ENCODE measurements around the gene PPP1R1B.

The PPP1R1B gene

DNA sequence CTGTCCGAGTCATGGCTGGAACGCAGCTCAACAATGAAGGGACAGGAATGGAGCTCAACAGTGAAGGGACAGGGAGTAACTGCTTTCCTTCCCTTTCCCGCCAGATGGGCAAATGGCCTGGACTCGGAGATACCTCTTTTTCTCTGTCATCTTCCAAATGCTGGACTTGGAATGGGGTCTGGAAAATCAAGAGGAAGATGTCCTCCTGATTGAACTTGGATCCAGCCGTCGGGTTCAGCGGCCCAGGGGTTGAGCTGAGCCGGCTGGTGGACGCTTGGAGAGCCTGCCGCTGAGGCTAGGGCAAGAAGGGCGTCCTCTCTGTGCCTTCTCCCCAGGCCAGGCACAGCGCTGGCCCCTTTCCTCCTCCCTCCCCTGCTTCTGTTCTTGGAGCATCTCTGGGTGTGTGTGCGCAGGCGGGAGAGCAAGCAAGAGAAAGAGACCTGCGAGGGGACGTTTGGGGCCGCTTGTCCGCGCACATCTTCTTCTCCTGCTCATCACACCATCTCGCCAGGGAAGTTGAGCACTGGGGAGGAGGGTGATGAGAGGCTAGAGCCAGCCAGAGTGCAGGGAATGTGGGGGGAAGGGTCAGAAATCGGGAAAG, 25.7 kb upstream of the PPP1R1B start:
- no peak for DNase-seq

DNA sequence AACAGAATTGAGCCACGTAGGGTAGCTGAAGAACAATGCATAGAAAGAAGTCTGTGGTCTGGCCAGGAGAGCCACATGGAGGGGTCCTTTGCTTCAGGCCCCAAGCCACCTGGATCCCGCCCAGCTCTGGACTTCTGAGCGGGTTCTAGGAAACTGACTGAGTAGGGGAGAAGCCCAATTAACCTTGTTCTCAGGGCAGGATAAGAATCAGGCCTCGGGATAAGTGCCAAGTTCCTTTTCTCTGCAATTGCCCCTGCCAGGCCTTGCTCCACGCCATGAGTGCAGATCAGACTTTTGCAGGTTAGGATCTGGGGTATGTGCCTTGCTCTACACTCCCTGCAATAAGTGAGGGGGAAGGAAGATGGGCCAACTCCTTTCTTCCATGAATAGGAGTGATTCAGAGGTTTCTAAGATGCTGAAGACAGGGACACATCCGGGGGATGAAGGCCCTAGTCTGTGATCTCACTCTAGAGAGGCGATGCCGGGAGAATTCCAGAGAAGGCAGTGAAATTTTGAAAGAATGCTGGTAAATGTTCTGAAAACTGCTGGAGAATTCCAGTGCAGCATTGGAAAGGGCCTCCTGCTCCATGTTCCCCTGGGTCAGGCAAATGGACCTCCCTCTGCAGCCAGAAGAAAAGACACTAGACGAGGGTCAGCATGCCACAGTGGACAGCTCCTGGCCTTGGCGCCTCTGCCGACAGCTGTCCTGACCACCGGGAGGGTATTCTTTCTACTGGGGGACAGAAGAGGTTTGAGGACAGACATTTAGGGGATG, 24.8 kb upstream of the PPP1R1B start:
- no peak for DNase-seq

DNA sequence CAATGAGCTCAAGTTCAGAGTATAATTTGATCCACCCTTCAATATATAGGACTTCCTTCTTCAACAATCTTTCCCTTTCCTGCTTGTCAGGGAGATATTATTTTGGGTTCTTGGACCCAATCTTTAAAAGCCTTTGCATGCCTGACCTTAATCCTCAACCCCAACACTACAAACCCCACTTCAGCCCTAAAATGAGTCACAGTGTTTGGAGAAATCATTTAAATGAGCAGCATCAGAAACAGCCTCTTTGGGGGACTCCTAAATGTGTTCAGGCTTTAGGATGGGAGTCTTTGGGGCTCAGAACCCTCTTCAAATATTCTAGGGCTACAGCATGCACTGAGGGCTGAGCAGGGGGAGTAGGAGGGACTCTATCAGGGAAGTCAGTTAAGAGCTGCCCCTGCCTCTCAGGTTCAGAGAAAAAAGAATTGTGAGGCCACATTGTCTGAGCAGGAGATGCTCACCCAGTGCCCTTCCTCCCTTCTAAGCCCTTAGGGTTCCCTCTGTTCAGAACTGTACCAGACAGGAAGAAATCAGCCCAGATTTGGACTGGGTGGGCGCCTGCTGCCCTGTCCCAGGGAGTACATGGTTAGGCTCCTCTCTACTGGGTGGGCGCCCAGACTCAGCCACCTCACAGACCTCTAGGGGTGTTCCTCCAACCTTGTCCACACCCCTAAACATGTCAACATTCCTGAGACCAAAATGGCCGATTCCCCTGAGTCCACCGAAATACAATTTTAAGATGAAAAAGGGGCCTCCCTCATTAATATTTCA, 24.0 kb upstream of the PPP1R1B start:
- no peak for DNase-seq

DNA sequence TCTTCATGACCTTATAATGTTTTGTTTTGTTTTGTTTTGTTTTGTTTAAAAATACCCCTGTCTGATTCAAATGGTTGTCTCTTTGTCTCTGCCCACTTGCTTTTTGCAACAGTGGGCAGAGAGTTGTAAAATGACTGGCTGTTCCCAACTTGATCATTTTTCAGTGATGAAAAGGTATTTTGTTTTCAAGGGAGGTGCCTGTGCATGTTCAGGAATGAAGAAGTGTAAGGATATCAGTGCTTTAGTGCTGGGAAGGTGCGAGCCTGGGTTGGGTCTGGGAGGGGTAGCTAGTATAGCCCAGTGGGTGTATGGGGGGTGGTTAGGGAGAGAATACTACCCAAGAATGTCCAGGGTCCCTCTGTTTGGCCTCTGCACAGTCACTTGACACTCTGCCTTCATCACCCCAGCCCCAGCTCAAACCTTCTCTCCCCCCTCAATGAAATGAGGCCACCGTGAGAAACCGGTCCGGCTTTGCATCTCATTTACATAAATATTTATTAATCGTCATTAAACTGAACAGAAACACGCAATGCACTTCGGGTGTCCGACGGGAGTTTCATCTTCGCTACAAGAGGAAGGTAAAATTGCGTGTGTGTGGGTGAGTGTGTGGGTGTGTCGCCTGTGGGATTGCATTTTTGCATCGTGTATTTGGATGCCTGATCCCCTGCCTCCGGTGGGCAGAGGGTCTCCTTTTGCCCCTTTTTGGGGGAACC, 23.3 kb upstream of the PPP1R1B start:
- DNase-seq, result no peak

DNA sequence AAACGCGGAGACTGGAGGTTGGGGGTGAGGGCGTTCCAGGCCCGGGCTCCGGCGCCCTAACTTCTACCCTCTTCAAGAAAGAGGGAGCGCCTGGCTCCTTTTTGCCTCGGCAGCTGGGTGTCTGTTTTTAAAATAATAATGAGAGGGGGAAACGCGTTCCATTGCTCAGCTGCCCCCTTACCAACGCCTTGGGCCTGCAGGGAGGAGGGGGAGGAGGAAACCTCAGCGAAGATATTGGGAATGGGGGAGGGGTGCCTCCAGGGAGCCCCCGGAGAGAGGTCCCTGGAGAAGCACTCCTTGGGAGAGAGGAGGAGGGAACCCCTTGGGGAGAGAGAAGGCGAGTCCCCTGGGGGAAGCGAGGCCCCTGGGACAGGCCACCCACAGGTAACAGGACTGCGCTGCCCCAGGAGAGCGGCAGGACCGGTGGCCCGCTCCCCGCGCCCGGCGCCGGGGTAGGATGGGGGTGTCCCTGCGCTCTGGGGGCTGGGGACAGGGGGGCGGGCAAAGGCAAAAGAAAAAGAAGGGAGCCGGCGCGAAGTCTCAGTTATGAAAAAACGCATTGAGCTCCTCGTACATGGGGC, 21.8 kb upstream of the PPP1R1B start:
- no peak for DNase-seq

DNA sequence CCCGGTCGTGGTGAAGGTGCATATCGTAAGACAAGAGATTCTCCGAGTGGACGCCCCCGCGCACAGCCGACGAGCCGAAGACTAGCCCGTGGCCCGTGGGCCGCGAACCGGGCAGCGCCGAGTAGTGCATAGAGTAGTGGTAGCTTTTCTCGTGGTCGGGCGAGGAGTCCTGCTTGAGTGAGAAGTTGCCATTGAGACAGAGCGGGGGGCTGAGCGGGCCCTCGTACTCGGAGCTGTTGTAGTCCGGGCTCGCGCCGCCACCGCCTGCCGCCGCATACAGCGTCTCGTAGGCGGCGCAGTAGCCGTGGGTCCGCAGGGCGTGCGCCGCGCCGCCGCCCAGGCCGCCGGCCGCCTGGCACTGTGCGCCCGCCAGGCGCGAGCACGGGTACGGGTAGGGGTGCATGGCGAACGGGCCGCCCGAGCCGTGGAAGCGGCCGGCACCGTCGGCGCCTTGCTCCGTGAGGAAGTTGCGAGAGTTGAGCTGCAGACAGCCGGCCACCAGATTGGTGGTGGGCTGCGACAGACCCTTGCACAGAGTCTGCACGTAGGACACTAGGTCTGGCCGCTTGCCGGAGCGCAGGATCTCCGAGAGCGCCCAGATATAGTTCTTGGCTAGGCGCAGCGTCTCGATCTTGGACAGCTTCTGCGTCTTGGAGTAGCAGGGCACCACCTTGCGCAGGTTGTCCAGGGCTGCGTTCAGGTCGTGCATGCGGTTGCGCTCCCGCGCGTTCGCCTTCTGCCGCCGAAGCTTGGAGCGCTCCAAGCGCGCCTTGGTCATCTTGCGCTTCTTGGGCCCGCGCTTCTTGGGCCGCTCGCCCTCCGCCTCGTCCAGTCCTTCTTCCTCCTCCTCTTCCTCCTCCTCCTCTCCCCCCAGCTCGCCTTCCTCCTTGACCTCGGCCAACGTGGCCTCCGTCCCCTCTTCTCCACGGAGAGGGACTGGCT, 21.0 kb upstream of the PPP1R1B start:
- no peak for DNase-seq

DNA sequence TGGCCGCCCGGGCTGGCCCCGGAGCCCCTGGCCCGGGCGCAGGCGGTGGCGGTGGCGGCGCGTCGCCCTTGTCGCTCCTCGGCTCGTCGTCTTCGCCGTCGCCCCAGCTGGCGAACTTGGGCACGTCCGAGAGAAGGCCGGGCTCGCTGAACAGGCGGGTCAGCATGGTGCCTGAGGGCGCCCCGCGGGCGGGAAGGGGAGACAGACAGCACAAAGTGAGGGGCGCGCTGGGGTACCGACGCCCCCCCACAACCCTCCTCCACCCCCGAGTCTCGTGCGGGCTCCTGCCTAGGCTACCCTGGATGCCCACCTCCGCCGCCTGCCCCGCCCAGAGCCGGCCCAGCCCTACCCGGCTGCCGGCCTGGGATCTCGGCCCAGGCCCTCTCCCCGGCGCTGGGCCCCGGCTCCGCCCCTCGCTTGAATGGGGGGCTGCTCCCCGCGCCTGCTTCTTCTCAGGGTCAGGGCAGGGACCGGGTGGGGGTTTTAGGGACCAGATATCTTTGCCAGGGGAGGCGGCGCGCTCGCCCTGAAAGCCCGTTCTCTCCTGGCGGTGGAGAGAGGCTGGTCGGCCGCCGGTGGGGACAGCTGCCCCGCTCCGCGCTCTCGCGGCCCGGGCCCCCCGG, 20.2 kb upstream of the PPP1R1B start:
- no peak for DNase-seq

DNA sequence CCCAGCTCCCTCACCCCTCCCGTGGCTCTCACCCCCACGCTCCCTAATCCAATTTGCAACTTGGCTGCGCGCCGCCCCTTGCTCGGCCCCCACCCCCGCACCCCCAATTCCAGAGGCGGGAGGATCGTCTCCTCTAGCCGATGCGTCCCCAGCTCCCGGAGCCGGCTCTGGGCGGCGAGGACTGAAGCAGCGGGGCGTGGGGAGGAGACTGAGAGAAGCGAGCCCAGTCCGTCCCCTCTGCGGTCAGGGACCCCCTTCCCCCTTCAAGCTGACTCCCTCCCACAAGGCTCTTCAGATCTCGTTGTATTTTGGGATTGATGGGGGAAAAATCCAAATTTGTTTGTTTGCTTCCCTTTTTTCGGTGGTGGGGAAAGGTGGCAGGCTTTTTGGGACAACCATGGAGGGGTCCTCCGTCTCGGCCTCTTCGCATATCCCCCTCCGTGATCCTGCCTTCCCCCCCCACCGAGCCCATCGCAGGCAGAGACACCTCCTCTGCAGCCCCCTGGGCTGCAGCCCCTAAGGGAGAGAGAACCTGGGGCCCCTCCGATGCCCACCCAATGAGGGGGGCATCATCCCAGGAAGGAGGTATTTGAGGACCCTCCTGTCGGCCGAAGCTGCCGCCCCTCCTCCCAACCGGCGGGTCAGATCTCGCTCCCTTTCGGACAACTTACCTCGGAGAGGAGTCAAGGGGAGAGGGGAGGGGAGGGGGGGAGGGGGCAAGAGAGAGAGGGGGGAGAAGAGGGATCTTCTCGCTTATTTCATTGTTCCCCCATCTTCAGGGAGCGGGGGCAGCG, 19.5 kb upstream of the PPP1R1B start:
- DNase-seq, result no peak

DNA sequence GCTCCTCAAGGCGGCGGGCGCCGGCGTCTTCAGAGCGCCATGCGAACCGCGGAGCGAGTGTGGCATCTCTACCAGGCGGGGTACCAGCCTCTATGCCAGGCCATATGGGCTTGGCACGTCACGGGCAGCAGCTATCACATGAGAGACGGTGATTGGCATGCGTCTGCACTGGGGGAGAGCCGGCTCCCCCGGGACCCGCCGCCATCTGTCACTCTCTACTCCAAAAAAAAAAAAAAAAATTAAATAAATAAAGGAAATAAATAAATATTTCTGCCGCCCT, 19.0 kb upstream of the PPP1R1B start, which contains the start of gene NEUROD2:
NEUROD2 (minus strand) TSS at position 70 of the 280 bp plus-strand sequence. CDS start 1,321 bp downstream, outside the sequence.
- no peak for DNase-seq

DNA sequence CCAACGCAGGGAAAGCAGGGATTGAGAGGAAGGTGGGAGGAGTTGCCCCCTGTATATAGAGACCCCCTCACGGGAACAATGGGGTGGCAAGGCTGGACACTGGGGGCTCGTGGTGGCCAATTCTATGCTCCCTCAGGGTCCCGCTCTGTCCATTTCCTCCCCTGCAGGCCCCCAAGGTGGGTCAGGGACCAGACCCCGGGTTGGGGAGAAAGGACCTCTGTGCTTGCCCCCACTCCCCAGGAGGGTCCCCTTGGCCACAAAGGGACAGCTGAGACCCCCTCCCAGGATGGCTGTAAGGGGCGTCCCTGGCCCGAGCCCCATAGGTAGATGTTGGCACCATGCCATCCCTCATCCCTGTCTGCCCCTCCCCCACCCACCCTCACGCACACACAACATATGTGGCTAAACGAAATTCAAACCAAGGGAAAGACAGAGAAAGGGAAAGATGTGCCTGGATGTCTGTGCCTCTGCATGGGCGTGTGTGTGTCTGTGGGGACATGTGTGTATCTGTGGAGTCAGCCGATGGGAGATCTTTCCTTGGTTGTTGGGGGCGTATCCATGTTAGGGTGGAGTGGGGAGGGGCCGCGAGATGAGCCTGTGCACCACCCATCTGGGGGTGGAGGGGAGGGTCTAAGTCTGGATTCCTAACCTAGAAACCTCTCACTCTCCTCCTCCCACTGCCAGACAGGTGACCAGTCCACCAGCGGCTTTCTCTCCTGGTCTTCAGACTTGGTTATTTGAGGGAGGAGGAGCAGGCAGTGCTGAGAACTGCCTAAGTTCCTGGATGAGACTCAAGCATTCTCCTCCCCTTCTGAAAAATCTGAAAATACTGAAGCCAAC, 18.4 kb upstream of the PPP1R1B start:
- no peak for DNase-seq

DNA sequence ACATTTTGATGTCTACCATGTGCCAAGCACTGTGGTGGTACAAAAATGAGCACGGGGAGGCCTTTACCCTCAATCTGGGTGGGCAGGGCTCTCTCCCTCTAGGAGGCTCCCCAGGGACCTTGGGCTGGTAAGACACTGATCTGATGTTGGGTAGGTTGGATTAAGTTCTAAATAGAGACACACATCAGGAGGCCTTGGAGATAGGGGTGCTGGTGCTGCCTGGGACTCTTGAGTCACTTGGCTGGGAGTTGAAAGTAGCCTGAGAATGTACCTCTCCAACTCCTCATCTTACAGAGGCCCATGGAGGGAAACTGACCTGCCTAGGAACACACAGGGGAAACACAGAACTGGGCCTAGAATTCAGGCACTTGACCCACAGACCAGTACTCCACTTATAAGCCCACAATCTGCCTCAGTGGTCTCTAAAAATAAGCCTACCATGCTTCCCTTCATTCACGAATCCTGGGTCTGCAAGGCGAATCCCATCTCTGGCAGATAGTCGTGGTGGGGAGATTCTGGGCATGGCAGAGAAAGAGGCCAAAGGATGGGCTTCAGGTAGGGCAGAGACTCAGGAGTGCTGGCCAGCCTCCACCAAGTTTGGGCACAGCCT, 17.2 kb upstream of the PPP1R1B start:
- no peak for DNase-seq

DNA sequence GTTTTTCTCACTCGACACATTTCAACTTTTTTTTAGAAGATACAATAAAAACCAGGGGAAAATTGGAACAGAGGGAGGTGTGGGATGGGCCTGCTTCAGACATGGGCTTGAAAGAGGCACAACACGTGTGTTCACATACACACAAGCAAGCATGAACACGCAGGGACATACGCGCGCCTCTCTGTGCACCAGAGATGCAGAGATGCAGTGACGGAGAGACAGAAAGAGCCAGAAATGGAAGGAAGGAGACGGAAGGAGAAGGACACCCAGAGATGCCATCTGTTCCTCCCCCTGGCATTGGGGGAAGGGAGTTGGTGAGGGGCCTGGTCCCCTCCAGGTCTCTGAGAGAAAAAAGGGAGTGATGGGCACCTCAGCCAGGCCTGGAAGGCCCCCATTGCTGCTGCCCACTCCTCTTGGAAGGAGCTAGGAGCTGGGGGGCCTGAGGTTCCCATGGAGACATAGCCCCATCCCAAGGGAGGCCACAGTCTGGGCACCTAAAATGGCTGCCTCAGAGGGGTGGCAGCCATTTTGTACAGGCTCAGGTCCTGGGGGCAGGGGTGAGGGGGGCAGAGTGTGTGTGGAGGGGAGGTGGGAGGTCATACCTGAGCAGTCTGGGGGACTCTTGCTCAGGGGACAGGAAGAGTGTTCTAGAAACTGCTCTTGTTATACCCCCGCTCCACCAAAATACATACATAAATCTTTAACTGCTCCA, 15.2 kb upstream of the PPP1R1B start:
- DNase-seq, result no peak

DNA sequence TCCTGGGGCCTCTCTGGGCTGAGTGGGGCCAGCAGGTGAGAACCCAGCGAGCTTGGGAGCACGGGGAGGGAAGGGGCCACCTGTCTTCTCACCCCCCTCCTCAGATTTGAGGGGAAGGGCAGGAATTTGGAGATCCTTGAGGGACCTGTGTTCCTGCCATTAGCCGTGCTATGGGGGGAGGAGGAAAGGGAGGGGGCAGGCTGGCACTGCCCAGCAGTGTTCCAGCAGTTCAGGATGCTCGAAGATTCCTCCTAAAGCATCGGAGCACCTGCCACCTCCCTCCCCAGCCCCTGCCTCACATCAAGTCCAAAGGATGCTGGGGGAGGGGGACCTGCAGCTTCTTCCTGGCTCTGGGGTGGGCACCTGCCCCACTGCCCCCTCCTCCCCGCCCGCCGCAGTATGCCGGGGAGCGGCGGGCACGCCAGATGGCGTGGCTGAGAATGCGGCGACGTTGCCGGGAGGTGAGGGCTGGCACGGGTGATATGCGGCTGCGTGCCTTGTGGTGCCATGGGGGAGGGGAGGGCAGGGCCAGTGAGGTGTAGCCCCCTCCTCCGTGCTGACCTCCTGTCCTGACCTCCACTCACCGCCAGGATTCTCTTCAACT, 14.4 kb upstream of the PPP1R1B start:
- DNase-seq, result no peak

DNA sequence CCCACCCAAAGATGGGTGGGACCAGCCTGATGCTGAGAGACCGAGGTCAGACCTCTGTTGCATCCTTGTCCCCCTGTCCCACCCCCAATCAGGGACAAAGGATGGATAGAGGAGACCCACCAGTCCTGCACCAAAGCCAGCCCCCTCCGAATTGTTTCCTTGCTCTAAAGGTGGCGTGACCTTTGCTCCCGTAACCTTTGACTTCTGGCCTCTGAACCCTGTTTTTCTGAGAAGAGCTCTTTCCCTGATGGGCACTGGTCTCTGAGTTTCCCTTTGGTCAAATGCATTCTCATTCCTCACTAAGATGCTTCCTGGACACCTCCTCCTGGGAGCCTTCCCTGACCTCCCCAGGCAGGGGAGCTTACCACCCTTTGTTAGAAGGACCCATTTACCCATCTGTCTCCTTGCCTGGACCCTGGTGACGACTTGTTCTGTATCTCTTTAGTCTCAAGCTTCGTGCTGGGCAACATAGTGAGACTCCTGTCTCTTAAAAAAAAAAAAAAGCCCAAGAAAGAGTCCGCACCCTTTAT, 13.8 kb upstream of the PPP1R1B start:
- no peak for DNase-seq

DNA sequence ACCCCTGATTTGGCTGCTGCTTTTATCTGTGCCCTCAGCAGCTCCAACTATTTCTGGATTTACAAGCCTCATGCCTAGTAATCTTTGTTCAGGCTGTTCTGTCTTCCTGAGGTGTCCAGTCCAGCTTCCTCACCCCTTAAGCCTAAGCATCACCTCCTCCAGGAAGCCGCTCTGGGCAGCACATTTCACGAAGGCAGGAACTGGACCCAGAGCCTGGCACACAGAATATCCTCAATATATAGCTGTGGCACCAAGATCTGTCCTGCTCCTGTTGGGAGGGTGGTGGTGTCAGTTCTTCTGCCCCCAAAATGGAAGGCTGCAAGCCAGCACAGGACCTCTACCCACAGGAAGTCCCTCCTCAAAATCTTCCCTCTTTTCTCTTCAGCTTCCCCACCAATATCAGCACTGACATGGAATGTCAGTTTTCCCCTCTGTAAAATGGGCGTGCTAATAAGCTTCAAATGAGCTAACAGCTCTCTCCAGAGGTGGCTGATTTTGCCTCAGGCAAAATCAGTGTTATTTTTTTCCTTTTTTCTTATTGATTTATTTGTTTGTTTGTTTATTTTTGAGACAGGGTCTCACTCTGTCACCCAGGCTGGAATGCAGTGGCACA, 12.1 kb upstream of the PPP1R1B start:
- no peak for DNase-seq

DNA sequence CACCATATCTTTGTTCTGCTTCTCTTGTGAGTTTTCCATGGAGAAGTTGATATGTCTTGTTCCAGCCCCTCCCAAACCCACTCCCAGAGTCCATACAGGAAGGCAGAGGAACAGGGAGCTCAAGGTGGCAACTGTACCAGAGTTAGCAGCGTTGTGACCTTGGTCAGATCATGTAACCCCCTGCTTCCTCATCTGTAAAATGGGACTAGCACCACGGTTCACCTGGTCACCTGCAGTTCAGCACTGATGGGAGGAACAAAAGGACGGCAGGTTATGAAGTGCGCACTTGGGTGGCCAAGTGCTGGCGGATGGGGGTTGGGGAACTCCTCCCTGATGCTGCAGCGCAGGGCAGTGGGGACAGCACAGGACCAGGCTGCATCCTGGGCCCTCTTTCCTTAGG, 11.3 kb upstream of the PPP1R1B start:
- no peak for DNase-seq

DNA sequence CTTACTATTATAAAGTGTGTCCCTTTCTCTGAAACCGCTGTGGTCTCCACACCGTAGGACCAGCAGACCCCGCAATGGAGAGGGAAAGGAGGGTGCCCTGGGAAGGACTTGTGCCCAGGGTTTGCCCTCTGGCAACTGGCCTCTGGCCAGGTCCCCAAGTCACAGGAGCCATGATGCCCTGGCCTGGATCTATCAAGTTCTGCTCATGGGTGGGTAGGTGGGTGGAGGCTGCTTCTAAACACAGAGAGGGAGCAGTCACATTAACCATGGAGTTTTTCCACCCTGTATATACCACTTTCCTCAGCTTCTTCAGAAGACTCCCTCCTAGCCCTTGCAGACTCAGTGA, 9.7 kb upstream of the PPP1R1B start:
- no peak for DNase-seq

All from HCEC 1CT (cell line).